ENCODE results near the gene FNIP1. TPM values are rescaled to one million over a fixed set of nuclear protein-coding genes. Genes with fewer than 3 reads are reported as not detected.

The FNIP1 gene
- total and polyA plus RNA-seq, 2 of the 13 experiments (the other 11 are each of a cell fraction or from before 2014, with no cell fraction given): 10.9 to 29.3 TPM

DNA sequence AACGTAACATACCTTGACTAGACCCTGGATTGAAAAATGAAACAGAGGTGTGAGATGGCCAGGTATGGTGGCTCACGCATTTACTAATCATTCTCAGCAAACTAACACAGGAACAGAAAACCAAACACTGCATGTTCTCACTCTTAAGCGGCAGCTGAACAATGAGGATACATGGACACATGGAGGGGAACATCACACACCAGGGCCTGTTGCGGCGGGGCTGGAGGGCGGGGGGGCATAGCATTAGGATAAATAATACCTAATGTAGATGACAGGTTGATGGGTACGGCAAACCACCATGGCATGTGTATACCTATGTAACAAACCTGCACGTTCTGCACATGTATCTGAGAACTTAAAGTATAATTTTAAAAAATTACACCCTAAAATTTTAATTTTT lies 177.7 kb downstream of the FNIP1 start (continued):
- TF ChIP-seq, protein P1, sequence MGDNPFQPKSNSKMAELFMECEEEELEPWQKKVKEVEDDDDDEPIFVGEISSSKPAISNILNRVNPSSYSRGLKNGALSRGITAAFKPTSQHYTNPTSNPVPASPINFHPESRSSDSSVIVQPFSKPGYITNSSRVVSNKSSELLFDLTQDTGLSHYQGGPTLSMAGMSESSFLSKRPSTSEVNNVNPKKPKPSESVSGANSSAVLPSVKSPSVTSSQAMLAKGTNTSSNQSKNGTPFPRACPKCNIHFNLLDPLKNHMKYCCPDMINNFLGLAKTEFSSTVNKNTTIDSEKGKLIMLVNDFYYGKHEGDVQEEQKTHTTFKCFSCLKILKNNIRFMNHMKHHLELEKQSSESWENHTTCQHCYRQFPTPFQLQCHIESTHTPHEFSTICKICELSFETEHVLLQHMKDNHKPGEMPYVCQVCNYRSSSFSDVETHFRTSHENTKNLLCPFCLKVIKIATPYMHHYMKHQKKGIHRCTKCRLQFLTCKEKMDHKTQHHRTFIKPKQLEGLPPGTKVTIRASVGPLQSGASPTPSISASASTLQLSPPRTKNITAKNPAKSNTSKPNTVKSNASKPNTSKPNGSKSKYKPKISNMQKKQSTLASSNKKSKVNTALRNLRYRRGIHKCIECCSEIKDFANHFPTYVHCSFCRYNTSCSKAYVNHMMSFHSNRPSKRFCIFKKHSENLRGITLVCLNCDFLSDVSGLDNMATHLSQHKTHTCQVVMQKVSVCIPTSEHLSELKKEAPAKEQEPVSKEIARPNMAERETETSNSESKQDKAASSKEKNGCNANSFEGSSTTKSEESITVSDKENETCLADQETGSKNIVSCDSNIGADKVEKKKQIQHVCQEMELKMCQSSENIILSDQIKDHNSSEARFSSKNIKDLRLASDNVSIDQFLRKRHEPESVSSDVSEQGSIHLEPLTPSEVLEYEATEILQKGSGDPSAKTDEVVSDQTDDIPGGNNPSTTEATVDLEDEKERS (CRISPR knock-in tag; IDR thresholded peaks at IDR 0.05): no peak
- TF ChIP-seq ZNF83 (CRISPR knock-in tag; IDR thresholded peaks at IDR 0.05; ENCODE audit: borderline replicate concordance) (no peak), HMG20A (CRISPR knock-in tag; IDR thresholded peaks at IDR 0.05; ENCODE audit: borderline replicate concordance) (no peak), SP4 (CRISPR knock-in tag; IDR thresholded peaks at IDR 0.05) (no peak), TMF1 (CRISPR knock-in tag; IDR thresholded peaks at IDR 0.05; ENCODE audit: low read depth) (no peak), TFDP2 (CRISPR knock-in tag; IDR thresholded peaks at IDR 0.05) (no peak), ZNF431 (CRISPR knock-in tag; IDR thresholded peaks at IDR 0.05; ENCODE audit: borderline replicate concordance, low read depth) (no peak), CEBPG (CRISPR knock-in tag; IDR thresholded peaks at IDR 0.05) (no peak), ZNF556 (CRISPR knock-in tag; IDR thresholded peaks at IDR 0.05; ENCODE audit: borderline replicate concordance) (no peak), NR2C2 (CRISPR knock-in tag; IDR thresholded peaks at IDR 0.05; ENCODE audit: borderline replicate concordance) (no peak)

All from HepG2 (cell line).